PC-3 (cell line): ENCODE results near the gene XPO1.

Experiments used
- CTCF ChIP-seq: fragments of 300-600 bp; sonication (generic); conservative IDR thresholded peaks from 2 replicates; pipeline ENCODE4 v1.5.1; 2017; ENCODE audit warnings: antibody characterized with exemption, low read depth, mild to moderate bottlenecking, low read length
- EZH2phosphoT487 ChIP-seq: fragments of 300-600 bp; sonication (generic); IDR thresholded peaks from 2 replicates; pipeline ENCODE4 v1.6.1; 2018; ENCODE audit warnings: mild to moderate bottlenecking, antibody characterized with exemption, low read length, borderline replicate concordance

GRCh38 chr2:61470122-61470951, 67.8 kb downstream of the XPO1 start:
- no peak for TF ChIP-seq CTCF
- TF ChIP-seq EZH2phosphoT487, result no peak
